Upper lobe of left lung (tissue), 6 donors: ENCODE data around the gene WDR17. TPM values are rescaled to one million over a fixed set of nuclear protein-coding genes. Genes with fewer than 3 reads are reported as not detected.

Experiments
- ATAC-seq, 2 donors: fragments of 200-7000 bp; cut with Tn5 transposase; one replicate each; pipeline ENCODE4 v1.9.1; 2022; ENCODE audit warnings: mild to moderate bottlenecking in 2 of 2, moderate library complexity in 2 of 2; ENCODE audit not compliant: low FRiP score in 2 of 2
- DNase-seq, 2 donors: peaks; one replicate each; pipeline ENCODE4 v3.0.0-alpha.2; 2019 to 2020
- H3K27ac ChIP-seq, 4 donors: fragments of 200-600 bp; sonication (generic); one replicate each; pipeline ENCODE4 v1.5.1; 2016 to 2019
- H3K27me3 ChIP-seq, 4 donors: fragments of 200-600 bp; sonication (generic); one replicate each; pipeline ENCODE4 v1.5.1; 2017 to 2019
- H3K36me3 ChIP-seq, 4 donors: fragments of 200-600 bp; sonication (generic); one replicate each; pipeline ENCODE4 v1.5.1; 2016 to 2019
- H3K4me1 ChIP-seq, 4 donors: fragments of 200-600 bp; sonication (generic); one replicate each; pipeline ENCODE4 v1.5.1; 2018 to 2019
- H3K4me3 ChIP-seq, 4 donors: fragments of 200-600 bp; sonication (generic); one replicate each; pipeline ENCODE4 v1.5.1; 2017 to 2019; ENCODE audit warnings: mild to moderate bottlenecking in 2 of 4, moderate library complexity in 1 of 4
- H3K9me3 ChIP-seq, 4 donors: fragments of 200-600 bp; sonication (generic); one replicate each; pipeline ENCODE4 v1.5.1; 2018 to 2019
- CTCF ChIP-seq, 6 experiments: fragments of 450-650 bp in 4 of 6; fragments of 200-600 bp in 2 of 6; sonication (generic) in 2 of 6; IDR thresholded peaks; one replicate each; pipeline ENCODE4 v1.5.1; 2016 to 2019; ENCODE audit warnings: antibody characterized with exemption in 6 of 6
- EP300 ChIP-seq, 4 donors: sonication (generic); formaldehyde crosslinking; IDR thresholded peaks; one replicate each; pipeline ENCODE4 v1.5.1; 2017; ENCODE audit warnings: antibody characterized with exemption in 4 of 4, control low read depth in 2 of 4
- POLR2A ChIP-seq, 4 donors: fragments of 450-650 bp; IDR thresholded peaks; one replicate each; pipeline ENCODE4 v1.5.1; 2016 to 2017; ENCODE audit warnings: antibody characterized with exemption in 4 of 4, mild to moderate bottlenecking in 2 of 4
- POLR2AphosphoS5 ChIP-seq, 2 donors: sonication (generic); formaldehyde crosslinking; IDR thresholded peaks; one replicate each; pipeline ENCODE4 v1.5.1; 2017; ENCODE audit warnings: antibody characterized with exemption in 2 of 2
- WGBS, 2 donors: methylation state at CpG; one replicate each; pipeline ENCODE4 v1.1.5; 2017 to 2018; 5-methylcytosine and 5-hydroxymethylcytosine counted together
- total RNA-seq, 6 donors: library from RNA; depleted of rRNA in 4 of 6; stranded (reverse); fragments of >200 nt in 4 of 6; gene quantifications; one replicate each; pipeline versions ENCODE4 v1.1.0 to v1.2.1, GENCODE V29; 2016 to 2021
- donor health status: DM: no; HTN: no; CAD: no; lungs with moderate emphysema.
- donor health status: DM: no; HTN: yes; CAD: no; lungs with severe emphysema.

The WDR17 gene
- total RNA-seq, 6 donors from 2014 or later = 2.8 to 8.5 (median 3.5) TPM

GRCh38 chr4:176052744-176053143 is 12.9 kb upstream of the WDR17 start:
- no peaks in the 10 kb centered on the region for H3K9me3 ChIP-seq
- no peaks in the 10 kb centered on the region for H3K36me3 ChIP-seq
- 55 to 60% methylated on average over 6 of the region's 6 CpGs for whole genome bisulfite sequencing, 2 donors
- DNase-seq (no peak), ATAC-seq (no peak)
- H3K4me3 ChIP-seq = no peak overlapping the region
- H3K27me3 ChIP-seq = no peaks in the 10 kb centered on the region
- H3K4me1 ChIP-seq = no peaks in the 10 kb centered on the region
- H3K27ac ChIP-seq = no peak overlapping the region
- no peak for TF ChIP-seq CTCF (IDR thresholded peaks at IDR 0.05)
- no peak for TF ChIP-seq EP300 (IDR thresholded peaks at IDR 0.05)

- ATAC-seq (no peak), DNase-seq (no peak)
- no peak overlapping the region for H3K4me3 ChIP-seq
- H3K36me3 ChIP-seq = no peaks in the 10 kb centered on the region
- TF ChIP-seq POLR2A (IDR thresholded peaks at IDR 0.05) (no peak), CTCF (IDR thresholded peaks at IDR 0.05) (no peak), EP300 (IDR thresholded peaks at IDR 0.05) (no peak), POLR2AphosphoS5 (IDR thresholded peaks at IDR 0.05) (no peak)
- no peaks in the 10 kb centered on the region for H3K4me1 ChIP-seq
- no peaks in the 10 kb centered on the region for H3K9me3 ChIP-seq
- WGBS, 2 donors = 79 to 83% methylated on average over 2 of the region's 2 CpGs
- no peaks in the 10 kb centered on the region for H3K27me3 ChIP-seq
- no peak overlapping the region for H3K27ac ChIP-seq
These were observed 11.9 kb upstream of the WDR17 start for GRCh38 chr4:176053785-176054184.

- no peaks in the 10 kb centered on the region for H3K9me3 ChIP-seq
- H3K27me3 ChIP-seq = no peaks in the 10 kb centered on the region
- no peak for ATAC-seq
- H3K4me1 ChIP-seq = no peaks in the 10 kb centered on the region
- 35 to 55% methylated on average over 2 of the region's 2 CpGs for WGBS, 2 donors
- H3K4me3 ChIP-seq = no peak overlapping the region
- no peak for TF ChIP-seq CTCF (IDR thresholded peaks at IDR 0.05)
- no peak for TF ChIP-seq EP300 (IDR thresholded peaks at IDR 0.05)
- DNase-seq = no peak
- H3K27ac ChIP-seq = no peak overlapping the region
- H3K36me3 ChIP-seq = no peaks in the 10 kb centered on the region
These were observed 10.7 kb upstream of the WDR17 start for GRCh38 chr4:176054942-176055341.

- Histone ChIP-seq H3K27ac (no peak overlapping the region), H3K27me3 (no peaks in the 10 kb centered on the region), H3K4me3 (no peak overlapping the region), H3K9me3 (no peaks in the 10 kb centered on the region), H3K4me1 (peaks cover 0 to 13% (median 0%) of the 10 kb centered on the region in 4 donors), H3K36me3 (no peaks in the 10 kb centered on the region)
- DNase-seq (peak in 1 of 2 donors; percentile 18), ATAC-seq (no peak)
- no peak for TF ChIP-seq EP300 (IDR thresholded peaks at IDR 0.05)
- no peak for TF ChIP-seq POLR2A (IDR thresholded peaks at IDR 0.05)
- TF ChIP-seq CTCF (IDR thresholded peaks at IDR 0.05) = no peak
- TF ChIP-seq POLR2AphosphoS5 (IDR thresholded peaks at IDR 0.05) = no peak
- WGBS, 2 donors = 86 to 95% methylated on average over 20 of the region's 20 CpGs
These were observed 1.9 kb upstream of the WDR17 start for GRCh38 chr4:176063718-176064117.

- H3K27me3 ChIP-seq = no peaks in the 10 kb centered on the region
- no peak overlapping the region for H3K4me3 ChIP-seq
- 90 to 100% methylated on average over 2 of the region's 2 CpGs for WGBS, 2 donors
- H3K27ac ChIP-seq = no peak overlapping the region
- DNase-seq = no peak
- H3K4me1 ChIP-seq = peaks cover 0 to 13% (median 0%) of the 10 kb centered on the region in 4 donors
- ATAC-seq = no peak
- no peaks in the 10 kb centered on the region for H3K9me3 ChIP-seq
- no peaks in the 10 kb centered on the region for H3K36me3 ChIP-seq
- TF ChIP-seq CTCF (IDR thresholded peaks at IDR 0.05) (no peak), EP300 (IDR thresholded peaks at IDR 0.05) (no peak), POLR2A (IDR thresholded peaks at IDR 0.05) (no peak), POLR2AphosphoS5 (IDR thresholded peaks at IDR 0.05) (no peak)
These were observed 1.1 kb upstream of the WDR17 start for GRCh38 chr4:176064539-176064938.
